Stimulated activated CD4-positive, alpha-beta T cell treated with anti-CD3 and anti-CD28 coated beads, Interleukin-1b, Interleukin-23, amount 100 ng/mL, for 24 hours (primary cell): ENCODE measurements around the gene EXOC3.
A peak's percentile ranks its signal among the peaks of the same experiment; 100 is the strongest.

Experiments
- DNase-seq, 4 experiments: peaks; one replicate each; pipeline ENCODE4 v3.0.0-alpha.2; 2020; ENCODE audit warnings: low read depth in 4 of 4, low spot score in 1 of 4

The EXOC3 gene

DNA sequence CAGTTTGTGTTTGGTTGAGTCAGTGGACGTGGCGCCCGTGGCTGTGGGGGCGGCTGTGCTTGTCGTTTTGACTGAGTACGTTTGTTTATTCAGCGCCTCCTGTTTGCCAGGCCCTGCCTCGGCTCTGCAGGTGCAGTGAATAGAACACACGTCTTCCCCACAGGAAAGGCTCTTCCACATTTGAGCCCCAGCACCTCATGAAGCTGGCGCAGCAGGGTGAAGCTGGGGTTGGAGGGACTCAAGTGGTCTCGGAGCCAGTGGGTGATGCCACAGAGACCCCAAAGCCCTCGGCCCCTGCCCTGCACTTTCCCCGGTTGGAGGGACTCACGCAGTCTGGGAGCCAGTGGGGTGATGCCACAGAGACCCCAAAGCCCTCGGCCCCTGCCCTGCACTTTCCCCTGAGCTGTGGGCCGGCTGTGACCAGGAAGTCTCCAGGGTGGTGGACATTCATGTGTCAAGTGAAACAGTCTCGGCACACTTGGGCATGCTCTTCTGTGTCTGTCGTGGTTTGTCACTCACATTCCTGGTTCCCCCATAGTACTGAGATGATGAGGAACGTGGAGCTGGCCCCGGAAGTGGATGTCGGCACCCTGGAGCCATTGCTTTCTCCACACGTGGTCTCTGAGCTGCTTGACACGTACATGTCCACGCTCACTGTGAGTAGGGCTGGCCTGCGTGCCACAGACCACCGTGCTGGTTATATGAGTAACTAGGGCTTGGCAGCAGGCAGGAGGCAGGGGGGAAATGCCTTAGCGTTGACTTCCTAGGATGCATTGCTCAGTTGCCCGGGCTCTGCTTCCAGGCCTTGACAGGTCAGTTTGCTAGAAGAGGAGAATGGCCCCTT is 13.6 kb downstream of the EXOC3 start:
- no peak for DNase-seq

DNA sequence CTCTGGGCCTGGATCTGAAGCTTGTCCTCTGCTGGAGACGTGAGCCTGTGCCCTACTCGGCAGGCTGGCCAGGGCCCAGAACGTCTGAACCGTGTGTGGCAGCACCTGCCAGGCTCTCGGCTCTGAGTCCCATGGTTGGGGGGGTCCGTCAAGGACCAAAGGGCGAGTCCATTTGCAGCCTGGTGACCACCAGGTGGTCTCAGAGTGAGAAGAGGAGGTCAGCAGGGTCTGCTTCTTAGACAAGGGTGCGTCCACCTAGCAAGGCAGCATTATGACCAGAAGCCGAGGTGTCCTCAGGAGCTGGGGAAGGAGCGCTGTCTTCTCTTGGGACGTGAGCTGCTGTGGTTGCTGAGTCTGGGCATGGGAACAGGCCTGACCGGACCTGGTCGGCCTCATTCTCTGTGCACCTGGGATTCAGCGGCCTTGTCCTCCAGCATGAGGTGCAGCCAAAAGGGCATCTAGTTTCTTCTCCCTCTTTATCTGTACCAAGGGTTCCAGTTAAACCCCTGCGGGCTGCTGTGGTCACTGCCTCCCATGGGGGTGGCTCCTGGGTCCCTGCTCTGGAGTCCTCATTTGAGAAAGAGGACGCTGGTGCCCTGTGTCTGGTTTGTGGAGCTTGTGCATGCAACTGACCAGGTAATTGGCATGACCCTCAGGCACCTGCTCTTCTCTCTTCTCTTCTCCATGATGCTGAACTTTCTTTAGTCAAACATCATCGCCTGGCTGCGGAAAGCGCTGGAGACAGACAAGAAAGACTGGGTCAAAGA is 14.4 kb downstream of the EXOC3 start:
- DNase-seq, result no peak

DNA sequence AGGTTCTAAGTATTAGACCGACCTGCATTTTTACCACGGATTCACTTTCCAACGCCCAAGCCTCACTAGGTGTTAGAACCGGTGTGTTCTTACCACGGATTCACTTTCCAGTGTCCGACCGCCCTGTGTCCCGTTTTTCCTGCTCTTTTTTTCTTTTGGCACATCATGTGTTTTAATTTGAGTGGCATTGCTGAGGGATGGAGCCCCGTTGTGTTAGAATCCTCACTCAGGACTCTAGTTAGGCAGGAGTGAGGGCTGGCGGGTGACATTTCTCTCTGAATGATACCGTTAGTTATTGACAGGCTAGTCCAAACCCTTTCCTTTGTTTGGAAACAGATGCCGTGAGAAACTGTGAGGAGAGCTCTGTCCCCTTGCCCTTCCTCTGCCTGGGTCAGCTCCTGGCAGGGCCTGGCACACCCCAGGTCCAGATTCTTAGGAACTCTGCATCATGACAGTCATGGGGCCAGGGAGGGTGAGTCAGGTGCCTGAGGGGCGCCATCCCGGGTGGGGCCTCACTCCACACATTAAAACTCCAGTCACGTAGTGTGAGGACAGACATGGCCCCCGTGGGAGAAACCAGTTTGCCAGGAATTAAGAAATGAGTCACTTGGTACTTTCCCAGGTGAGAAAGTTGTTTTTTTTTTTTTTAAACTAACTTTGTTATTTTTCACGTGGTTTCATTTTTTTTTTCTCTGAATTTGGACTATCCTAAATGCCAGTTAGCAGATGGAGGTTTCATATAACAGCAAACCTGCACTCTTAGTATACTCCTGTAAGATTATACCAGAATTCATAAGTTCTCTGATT is 15.8 kb downstream of the EXOC3 start:
- DNase-seq, result peak in 3 of 4 experiments; percentile 44 to 72 (median 67)

- DNase-seq, result no peak
Measured at GRCh38 chr5:459562-460272, 16.7 kb downstream of the EXOC3 start.

DNA sequence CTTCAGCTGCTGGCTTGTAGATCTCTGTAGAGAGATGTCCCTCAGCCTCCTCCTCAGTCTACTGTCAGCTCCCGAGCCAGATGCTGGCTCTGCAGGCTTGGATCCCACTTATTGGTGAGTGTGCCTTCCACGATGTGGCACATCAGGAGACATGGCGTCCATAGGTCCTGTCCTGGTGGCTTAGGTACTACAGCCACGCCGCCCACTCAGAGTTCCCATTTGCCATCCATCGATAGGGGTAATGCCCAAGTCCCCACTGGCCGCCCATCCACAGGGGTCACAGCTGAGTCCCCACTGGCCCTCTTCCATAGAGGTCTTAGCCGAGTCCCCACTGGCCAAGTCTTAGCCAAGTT is 17.3 kb downstream of the EXOC3 start:
- no peak for DNase-seq

- no peak for DNase-seq
Measured at GRCh38 chr5:462051-462481, 19.1 kb downstream of the EXOC3 start.

GRCh38 chr5:463301-463700 is 20.3 kb downstream of the EXOC3 start:
- no peak for DNase-seq

GRCh38 chr5:463952-464351 is 21.0 kb downstream of the EXOC3 start:
- peak in 2 of 4 experiments; percentile 42 to 50 for DNase-seq

DNA sequence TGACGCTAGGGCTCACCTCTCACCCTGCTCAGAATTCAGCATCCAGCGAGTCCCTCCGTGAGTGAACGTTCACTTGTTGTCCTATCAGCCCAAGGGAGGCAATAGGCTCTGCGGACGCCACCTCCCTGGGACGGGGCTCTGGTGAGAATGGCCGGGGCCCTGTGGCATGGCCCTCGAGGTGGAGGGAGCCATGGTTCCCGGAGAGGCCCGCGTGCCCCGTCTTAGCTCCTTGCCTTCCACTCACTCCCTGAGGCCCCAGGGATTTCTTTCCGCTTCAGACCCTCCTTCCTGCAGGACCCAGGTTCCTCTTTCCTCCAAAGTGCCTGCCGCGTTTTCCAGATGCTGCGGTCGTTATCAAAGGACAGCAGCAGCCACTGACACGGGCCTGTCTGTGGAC is 21.5 kb downstream of the EXOC3 start:
- no peak for DNase-seq

DNA sequence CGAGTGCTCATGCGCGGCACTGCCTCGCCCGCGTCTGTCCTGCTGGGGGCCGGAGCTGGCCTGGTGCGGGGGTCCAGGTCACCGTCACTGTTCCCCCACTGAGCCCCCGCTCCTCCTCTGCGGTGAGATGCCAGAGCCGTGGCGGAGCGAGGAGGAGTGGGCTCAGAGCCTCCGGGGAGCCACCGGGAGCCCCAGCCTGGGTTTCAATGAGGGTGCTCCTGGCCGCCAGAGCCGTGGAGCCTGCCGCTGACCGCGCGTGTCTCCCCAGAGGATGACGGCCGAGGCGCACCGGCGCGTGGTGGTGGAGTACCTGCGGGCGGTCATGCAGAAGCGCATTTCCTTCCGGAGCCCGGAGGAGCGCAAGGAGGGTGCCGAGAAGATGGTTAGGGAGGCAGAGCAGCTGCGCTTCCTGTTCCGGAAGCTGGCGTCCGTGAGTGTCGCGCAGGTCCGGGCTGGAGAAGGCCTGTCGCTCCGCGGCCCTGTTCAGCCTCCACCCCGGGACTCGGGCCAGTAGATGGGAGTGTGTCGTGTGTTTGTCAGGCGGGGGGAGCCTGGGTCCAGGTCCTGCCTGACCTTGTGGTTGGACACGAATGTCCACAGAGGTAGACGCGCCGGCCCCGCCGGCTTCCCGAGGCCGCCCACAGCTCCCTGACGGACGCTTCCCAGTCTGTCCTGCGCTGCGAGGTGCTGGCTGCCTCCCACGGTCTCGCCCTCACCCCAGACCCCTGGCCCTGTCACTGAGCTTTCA is 22.0 kb downstream of the EXOC3 start:
- no peak for DNase-seq

DNA sequence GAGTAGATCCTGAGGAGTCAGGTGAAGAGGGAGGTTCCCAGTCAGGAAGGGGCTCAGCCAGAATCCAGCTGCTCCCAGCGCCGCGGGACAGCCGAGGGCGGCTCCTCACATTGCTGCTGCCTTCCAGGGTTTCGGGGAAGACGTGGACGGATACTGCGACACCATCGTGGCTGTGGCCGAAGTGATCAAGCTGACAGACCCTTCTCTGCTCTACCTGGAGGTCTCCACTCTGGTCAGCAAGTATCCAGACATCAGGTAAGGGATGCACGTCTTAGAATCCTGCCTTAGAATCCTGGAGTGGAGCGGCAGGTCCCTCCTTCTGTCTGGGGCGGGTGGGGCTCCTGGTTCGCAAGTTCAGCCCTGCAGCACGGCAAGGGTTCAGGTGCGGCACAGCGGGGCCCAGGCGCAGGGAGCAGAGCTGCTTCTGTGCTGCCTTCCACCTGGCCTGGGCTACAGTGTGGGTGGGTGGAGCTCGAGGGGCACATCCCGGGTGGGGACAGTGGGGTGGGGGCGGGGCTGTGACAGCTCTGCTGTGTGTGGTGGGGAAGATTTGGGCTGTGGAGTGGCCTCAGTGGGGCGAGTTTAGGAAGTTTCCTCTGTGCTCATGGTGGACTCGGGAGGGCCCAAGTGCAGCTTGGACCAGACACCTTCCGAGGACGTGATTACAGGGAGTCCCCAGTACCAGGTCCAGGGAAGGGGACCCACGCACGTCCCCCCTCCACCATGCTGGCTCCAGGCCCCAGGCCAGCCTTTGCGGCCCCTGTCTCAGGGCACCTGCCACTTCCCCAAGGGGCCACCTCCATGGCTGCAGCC is 22.8 kb downstream of the EXOC3 start:
- no peak for DNase-seq

- no peak for DNase-seq
Measured at GRCh38 chr5:466661-467310, 23.8 kb downstream of the EXOC3 start.

- DNase-seq, result no peak
Measured at GRCh38 chr5:468401-468800, 25.4 kb downstream of the EXOC3 start.

DNA sequence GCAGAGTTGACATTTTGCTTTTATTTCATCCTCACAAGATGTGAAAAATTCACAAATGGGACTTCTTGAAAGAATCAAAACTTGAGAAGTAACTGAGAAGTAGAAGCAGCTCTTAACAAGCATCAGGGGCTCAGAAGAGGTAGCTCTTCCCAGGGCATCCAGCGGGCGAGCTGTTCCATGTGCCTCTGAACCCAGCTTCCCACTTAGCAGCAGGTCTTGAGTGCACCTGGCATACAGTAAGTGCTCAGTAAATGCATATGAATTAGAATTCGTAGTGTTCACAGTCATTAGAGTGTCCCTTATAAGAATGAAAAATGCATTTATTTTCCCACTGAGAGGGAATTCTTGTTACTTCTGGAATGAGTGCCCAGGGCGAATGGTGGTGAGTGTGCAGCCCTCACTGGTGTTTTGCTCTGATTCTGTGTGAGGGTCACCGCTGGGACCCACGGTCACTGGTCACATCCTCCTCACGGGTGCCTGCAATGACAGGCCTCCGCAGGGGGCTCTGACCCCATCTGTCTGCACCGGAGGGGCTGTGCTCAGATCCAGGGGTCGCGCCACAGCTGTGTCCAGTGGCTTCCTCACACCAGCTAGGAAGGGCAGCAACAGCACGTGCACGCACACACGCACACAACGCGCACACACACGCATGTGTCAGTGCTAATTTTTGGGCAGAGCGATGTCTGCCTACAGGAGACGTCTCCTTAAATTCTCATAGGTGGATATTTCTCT is 26.9 kb downstream of the EXOC3 start:
- DNase-seq, result no peak

DNA sequence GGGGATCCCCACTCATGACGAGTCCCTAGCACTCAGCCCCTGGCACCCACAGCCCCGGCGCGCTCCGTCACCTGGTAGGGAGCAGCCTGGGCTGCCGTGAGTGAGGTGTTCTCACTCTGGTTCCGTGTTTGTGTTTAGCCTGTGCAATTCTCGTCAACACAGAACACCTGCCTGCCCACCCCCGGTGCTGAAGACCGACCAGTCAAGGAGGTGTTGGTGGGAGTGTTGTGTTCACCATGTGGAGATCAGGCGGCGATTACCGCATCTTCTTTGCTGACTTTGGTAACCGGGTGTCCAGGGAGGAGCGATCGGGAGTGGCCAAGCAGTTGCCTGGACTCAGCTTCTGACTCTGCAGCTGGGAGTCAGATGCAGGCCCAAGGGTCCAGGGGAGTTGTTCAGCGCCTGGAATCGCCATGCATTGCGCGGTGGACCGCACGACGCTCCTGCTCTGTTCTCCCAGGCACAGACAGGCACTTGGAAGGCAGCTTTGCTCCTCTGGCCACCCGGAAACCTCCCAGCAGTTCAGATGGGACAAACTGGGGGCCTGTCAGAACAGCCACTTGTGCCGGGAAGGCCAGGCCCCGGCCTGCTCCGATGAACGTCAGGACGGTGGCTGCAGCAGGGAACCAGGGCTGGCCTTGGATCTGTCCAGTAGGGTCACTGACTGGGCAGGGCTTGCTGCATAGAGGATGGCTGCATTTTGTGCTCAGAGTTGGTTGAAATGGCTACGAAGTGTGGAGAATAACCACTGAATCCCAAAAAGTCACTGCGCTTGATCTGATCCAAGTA is 28.2 kb downstream of the EXOC3 start:
- no peak for DNase-seq

- DNase-seq, result no peak
Measured at GRCh38 chr5:471750-472058, 28.7 kb downstream of the EXOC3 start.

DNA sequence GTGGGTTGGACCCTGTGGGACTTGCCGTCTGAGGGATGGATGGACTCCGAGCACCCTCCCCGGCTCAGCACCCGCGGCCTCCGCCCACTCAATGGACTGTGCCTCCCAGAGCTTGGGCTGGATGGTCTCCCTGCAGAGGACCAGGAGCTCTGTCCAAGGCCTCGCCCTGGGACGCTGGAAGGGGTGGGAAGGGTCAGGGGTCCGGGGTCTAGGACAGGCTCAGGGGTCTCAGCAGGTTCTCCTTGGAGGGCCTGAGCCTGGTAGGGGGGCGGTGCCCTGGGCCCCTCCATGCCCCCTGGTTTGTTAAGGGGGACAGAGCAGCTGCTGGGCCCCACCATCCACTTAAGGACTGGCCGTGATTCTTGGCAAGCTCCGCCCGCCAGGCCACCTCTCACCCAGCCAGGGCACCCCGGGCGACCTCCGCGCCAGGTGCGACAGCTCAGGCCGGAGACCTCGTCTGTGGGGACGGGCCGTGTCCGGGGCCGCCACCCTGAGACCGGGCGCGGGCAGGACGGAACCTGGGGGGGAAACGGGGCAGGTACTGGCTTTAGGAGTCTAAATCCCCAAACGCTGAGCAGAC is 29.2 kb downstream of the EXOC3 start:
- DNase-seq, result no peak
